ENCODE data around the gene ELMO1.

The ELMO1 gene

DNA sequence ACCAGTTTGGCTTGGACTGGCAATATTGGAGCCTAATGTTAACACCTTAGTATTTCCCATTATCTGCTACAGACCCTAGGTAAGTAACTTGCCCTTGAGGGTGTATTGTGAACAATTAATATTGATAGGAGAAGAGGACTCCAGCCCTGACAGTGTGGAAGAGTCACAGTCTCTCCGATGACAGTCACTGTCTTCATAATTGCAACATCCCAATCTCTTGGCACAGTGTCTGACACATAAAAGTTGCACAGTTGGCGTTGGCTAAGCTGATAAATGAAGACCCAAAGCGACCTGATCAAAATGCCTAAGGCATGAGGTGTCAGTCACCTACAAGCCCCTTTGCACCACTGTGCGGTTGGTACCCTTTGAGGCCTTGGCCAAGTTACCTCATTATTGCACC is 569.6 kb downstream of the ELMO1 start:
- H3K27ac ChIP-seq (ENCODE audit: low read depth, low read length): no peak overlapping the region
- H3K4me3 ChIP-seq (ENCODE audit: low read depth in 1 of 2, low read length in 2 of 2): no peak overlapping the region
- H3K9ac ChIP-seq (ENCODE audit: low read length): no peak overlapping the region
- no peaks in the 10 kb centered on the region for H3K4me1 ChIP-seq (ENCODE audit: insufficient read depth, low read length)
- no peaks in the 10 kb centered on the region for H3K27me3 ChIP-seq (ENCODE audit: control insufficient read depth in 1 of 2, insufficient read depth in 2 of 2, low read length in 2 of 2)
- H3K36me3 ChIP-seq (ENCODE audit: insufficient read depth, low read length): no peaks in the 10 kb centered on the region
- H3K9me3 ChIP-seq (ENCODE audit: low read length): no peaks in the 10 kb centered on the region

DNA sequence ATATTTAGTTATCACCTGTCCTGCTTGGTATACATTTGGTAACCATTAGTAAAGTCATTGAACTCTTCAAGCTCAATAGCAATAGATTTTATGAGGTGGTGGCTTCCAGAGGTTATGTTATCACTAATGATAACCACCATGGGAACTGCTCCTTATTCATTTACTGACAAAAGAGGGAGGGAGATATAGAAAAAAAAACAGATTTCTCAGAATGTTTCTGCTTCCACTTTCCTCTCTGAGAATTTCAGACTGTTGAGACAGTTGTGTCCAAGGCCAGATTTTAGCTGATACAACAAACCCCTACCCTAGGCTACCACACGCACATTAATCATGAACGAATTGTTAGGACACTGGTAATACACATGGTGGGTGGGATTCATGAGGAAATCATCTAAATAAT is 570.4 kb downstream of the ELMO1 start:
- no peak overlapping the region for H3K9ac ChIP-seq (ENCODE audit: low read length)
- H3K36me3 ChIP-seq (ENCODE audit: insufficient read depth, low read length): no peaks in the 10 kb centered on the region
- H3K9me3 ChIP-seq (ENCODE audit: low read length): no peaks in the 10 kb centered on the region
- no peaks in the 10 kb centered on the region for H3K27me3 ChIP-seq (ENCODE audit: control insufficient read depth in 1 of 2, insufficient read depth in 2 of 2, low read length in 2 of 2)
- H3K4me1 ChIP-seq (ENCODE audit: insufficient read depth, low read length): no peaks in the 10 kb centered on the region
- H3K4me3 ChIP-seq (ENCODE audit: low read depth in 1 of 2, low read length in 2 of 2): no peak overlapping the region
- H3K27ac ChIP-seq (ENCODE audit: low read depth, low read length): no peak overlapping the region

DNA sequence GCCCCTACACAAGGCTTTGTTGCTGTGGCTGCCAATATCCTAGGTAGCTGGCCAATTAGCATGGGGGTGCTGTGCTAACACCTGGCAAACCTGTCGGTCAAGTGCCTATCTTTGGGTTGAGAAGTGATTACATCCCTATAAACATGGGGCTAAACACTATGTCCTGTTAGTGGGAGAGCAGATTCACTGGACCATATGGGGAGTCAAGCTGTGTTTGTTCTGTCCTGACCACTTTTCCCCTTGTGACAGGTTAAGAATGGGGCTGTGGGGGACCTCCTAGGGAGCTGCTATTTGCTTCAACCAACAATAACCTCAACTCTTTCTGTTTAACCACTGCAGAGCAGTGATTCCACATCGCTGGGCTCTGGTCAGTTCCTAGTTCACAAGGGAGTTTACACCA is 572.9 kb downstream of the ELMO1 start:
- H3K9ac ChIP-seq (ENCODE audit: low read length): no peak overlapping the region
- H3K4me3 ChIP-seq (ENCODE audit: low read depth in 1 of 2, low read length in 2 of 2): no peak overlapping the region
- H3K9me3 ChIP-seq (ENCODE audit: low read length): no peaks in the 10 kb centered on the region
- H3K36me3 ChIP-seq (ENCODE audit: insufficient read depth, low read length): peaks cover 4% of the 10 kb centered on the region
- H3K4me1 ChIP-seq (ENCODE audit: insufficient read depth, low read length): no peaks in the 10 kb centered on the region
- H3K27me3 ChIP-seq (ENCODE audit: control insufficient read depth in 1 of 2, insufficient read depth in 2 of 2, low read length in 2 of 2): no peaks in the 10 kb centered on the region
- H3K27ac ChIP-seq (ENCODE audit: low read depth, low read length): no peak overlapping the region

DNA sequence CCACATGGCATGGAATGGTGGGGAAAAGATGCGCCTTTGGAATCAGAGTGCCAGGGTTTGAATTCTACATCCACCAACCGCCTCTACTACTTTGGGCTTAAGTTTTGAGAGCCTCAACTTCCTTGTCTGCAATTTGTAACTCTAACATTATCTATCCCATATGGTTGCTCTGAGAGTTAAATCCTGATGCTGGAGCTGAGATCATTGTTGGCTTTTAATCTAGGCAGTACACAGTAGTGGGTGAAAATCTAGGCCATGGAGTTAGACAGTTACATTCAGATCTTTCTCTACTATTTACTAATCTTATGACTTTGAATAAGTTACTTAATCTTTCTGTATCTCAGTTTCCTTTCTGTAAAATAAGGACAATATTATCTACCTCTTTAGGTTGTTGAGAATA is 574.6 kb downstream of the ELMO1 start:
- Histone ChIP-seq H3K27ac (ENCODE audit: low read depth, low read length) (no peak overlapping the region), H3K27me3 (ENCODE audit: control insufficient read depth in 1 of 2, insufficient read depth in 2 of 2, low read length in 2 of 2) (no peaks in the 10 kb centered on the region), H3K9me3 (ENCODE audit: low read length) (no peaks in the 10 kb centered on the region), H3K4me3 (ENCODE audit: low read depth in 1 of 2, low read length in 2 of 2) (no peak overlapping the region), H3K4me1 (ENCODE audit: insufficient read depth, low read length) (no peaks in the 10 kb centered on the region), H3K9ac (ENCODE audit: low read length) (no peak overlapping the region), H3K36me3 (ENCODE audit: insufficient read depth, low read length) (peaks cover 4% of the 10 kb centered on the region)

DNA sequence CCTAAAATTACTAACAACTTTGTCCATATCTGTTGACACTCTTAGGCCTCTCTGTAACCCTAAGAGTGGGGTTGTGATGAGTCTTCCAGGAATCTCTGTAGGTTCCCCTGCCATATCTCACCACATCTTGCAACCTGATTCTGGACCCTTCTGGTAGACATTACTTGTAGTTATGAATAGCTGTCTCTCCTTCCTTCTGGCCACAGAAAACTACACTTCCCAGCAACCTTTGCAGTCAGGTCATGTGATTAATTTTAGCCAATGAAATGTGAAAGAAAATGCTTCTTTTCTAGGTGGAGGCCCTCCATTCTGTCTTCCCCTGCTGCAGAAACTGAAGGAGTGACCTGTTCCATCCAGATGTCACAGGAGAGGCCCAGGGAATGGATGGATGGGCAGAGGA is 576.8 kb downstream of the ELMO1 start:
- no peak overlapping the region for H3K27ac ChIP-seq (ENCODE audit: low read depth, low read length)
- peaks cover 4% of the 10 kb centered on the region for H3K36me3 ChIP-seq (ENCODE audit: insufficient read depth, low read length)
- H3K27me3 ChIP-seq (ENCODE audit: control insufficient read depth in 1 of 2, insufficient read depth in 2 of 2, low read length in 2 of 2): no peaks in the 10 kb centered on the region
- H3K9ac ChIP-seq (ENCODE audit: low read length): no peak overlapping the region
- no peaks in the 10 kb centered on the region for H3K9me3 ChIP-seq (ENCODE audit: low read length)
- H3K4me3 ChIP-seq (ENCODE audit: low read depth in 1 of 2, low read length in 2 of 2): no peak overlapping the region
- no peaks in the 10 kb centered on the region for H3K4me1 ChIP-seq (ENCODE audit: insufficient read depth, low read length)

DNA sequence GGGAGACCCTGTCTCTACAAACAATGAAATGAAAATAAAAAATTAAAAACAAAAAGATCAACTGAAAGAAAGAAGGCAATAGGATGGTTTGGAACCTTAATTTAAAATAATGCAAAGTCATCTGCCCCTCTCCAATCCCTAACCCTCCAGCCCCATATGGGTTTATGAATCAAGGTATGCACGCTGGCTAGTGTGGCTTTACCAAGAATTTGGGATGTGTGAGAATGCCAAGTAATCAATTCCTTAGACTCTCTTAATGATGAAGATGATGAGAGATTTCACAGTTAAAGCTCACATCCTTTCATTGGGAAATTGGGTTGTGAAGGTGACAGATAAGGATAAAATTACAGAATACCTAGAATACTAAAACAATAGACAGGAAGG is 577.3 kb downstream of the ELMO1 start:
- H3K27me3 ChIP-seq (ENCODE audit: control insufficient read depth in 1 of 2, insufficient read depth in 2 of 2, low read length in 2 of 2): no peaks in the 10 kb centered on the region
- H3K9ac ChIP-seq (ENCODE audit: low read length): no peak overlapping the region
- no peaks in the 10 kb centered on the region for H3K4me1 ChIP-seq (ENCODE audit: insufficient read depth, low read length)
- H3K4me3 ChIP-seq (ENCODE audit: low read depth in 1 of 2, low read length in 2 of 2): no peak overlapping the region
- H3K36me3 ChIP-seq (ENCODE audit: insufficient read depth, low read length): peaks cover 4% of the 10 kb centered on the region
- no peaks in the 10 kb centered on the region for H3K9me3 ChIP-seq (ENCODE audit: low read length)
- no peak overlapping the region for H3K27ac ChIP-seq (ENCODE audit: low read depth, low read length)

DNA sequence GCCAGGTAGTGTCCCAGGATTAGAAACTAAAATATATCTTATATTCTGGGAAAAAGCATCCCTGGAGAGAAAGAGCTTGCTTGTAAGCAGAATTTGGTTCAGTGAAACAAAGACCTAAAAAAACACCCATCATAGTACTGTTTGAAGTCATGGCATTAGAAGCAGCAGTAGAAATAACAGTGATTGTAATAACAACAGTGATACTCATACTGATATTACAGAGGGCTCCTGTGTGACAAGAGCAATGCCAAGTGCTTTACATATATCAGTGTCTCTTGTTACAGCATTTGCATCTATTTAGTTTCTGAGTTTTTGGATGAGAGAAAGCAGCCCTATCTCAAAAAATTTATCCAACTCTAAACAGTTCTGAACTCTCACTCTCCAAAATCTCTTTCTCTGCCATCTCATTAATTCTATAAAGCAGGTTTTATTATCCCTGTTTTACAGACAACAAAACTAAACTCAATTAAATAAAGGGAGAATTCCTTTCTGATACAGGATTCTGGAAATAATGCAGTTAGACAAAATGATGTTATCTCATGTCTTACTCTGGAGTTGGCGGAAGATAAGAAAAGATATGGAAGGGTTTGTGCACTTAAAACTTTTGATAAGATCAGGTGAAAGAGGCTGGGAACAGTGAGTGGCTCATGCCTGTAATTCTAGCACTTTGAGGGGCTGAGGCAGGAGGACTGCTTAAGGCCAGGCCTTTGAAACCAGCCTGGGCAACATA is 577.9 kb downstream of the ELMO1 start:
- no peak overlapping the region for H3K27ac ChIP-seq (ENCODE audit: low read depth, low read length)
- H3K9me3 ChIP-seq (ENCODE audit: low read length): no peaks in the 10 kb centered on the region
- no peak overlapping the region for H3K4me3 ChIP-seq (ENCODE audit: low read depth in 1 of 2, low read length in 2 of 2)
- no peak overlapping the region for H3K9ac ChIP-seq (ENCODE audit: low read length)
- H3K36me3 ChIP-seq (ENCODE audit: insufficient read depth, low read length): peaks cover 4% of the 10 kb centered on the region
- no peaks in the 10 kb centered on the region for H3K27me3 ChIP-seq (ENCODE audit: control insufficient read depth in 1 of 2, insufficient read depth in 2 of 2, low read length in 2 of 2)
- no peaks in the 10 kb centered on the region for H3K4me1 ChIP-seq (ENCODE audit: insufficient read depth, low read length)

DNA sequence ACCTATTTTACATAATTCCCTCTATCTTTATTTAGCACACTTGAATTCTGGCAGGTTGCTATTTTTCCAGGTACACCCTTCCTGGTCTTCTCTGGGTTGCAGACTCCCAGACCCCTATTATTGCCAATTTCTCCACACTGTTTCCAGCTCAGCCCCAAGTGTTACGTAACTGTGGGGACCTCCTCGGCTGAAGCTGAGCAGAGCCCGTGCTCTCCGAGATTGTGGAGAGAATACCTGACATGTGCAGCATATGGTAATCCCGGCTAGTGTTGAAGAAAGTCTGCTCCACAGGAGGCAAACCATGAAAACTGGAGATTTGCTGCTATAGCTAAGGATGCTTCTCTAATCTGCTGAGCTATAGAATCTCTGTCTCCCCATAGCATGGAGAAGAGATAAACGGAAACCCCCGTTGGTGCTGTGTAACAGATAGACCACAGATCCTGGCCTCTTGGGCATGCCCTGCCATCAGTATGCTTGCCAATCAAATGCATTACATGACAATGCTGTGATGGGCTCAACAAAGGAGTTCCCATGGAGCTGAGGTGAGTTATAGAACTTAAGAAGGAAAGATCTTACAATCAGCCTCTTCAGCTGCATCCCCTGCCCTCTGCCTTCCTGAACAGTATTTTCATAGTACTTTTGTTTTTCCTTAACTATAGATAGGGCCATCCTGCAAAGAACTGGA is 579.8 kb downstream of the ELMO1 start:
- H3K9ac ChIP-seq (ENCODE audit: low read length): no peak overlapping the region
- no peak overlapping the region for H3K4me3 ChIP-seq (ENCODE audit: low read depth in 1 of 2, low read length in 2 of 2)
- H3K36me3 ChIP-seq (ENCODE audit: insufficient read depth, low read length): peaks cover 4% of the 10 kb centered on the region
- no peak overlapping the region for H3K27ac ChIP-seq (ENCODE audit: low read depth, low read length)
- no peaks in the 10 kb centered on the region for H3K9me3 ChIP-seq (ENCODE audit: low read length)
- H3K4me1 ChIP-seq (ENCODE audit: insufficient read depth, low read length): no peaks in the 10 kb centered on the region
- no peaks in the 10 kb centered on the region for H3K27me3 ChIP-seq (ENCODE audit: control insufficient read depth in 1 of 2, insufficient read depth in 2 of 2, low read length in 2 of 2)

DNA sequence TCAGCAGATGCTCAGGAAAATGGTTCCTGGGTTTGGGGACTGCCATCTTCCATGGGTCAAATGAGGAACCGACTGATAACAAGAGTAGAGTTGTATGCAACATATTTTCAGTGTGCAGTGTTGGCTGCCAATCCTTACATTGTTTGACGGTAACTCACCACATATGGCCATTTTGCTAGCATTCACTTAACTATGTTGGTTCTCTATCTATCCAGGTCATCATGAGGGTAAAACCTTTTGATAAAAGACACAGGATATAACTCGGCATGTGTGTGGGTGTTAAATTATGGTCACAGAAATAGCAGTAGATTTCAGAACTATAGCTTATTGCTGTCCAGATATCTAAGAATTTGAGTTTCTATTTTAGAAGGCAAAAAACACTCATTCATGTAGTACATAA is 583.6 kb downstream of the ELMO1 start:
- Histone ChIP-seq H3K9me3 (ENCODE audit: low read length) (no peaks in the 10 kb centered on the region), H3K36me3 (ENCODE audit: insufficient read depth, low read length) (no peaks in the 10 kb centered on the region), H3K27ac (ENCODE audit: low read depth, low read length) (no peak overlapping the region), H3K27me3 (ENCODE audit: control insufficient read depth in 1 of 2, insufficient read depth in 2 of 2, low read length in 2 of 2) (no peaks in the 10 kb centered on the region), H3K4me1 (ENCODE audit: insufficient read depth, low read length) (no peaks in the 10 kb centered on the region), H3K4me3 (ENCODE audit: low read depth in 1 of 2, low read length in 2 of 2) (no peak overlapping the region), H3K9ac (ENCODE audit: low read length) (no peak overlapping the region)

DNA sequence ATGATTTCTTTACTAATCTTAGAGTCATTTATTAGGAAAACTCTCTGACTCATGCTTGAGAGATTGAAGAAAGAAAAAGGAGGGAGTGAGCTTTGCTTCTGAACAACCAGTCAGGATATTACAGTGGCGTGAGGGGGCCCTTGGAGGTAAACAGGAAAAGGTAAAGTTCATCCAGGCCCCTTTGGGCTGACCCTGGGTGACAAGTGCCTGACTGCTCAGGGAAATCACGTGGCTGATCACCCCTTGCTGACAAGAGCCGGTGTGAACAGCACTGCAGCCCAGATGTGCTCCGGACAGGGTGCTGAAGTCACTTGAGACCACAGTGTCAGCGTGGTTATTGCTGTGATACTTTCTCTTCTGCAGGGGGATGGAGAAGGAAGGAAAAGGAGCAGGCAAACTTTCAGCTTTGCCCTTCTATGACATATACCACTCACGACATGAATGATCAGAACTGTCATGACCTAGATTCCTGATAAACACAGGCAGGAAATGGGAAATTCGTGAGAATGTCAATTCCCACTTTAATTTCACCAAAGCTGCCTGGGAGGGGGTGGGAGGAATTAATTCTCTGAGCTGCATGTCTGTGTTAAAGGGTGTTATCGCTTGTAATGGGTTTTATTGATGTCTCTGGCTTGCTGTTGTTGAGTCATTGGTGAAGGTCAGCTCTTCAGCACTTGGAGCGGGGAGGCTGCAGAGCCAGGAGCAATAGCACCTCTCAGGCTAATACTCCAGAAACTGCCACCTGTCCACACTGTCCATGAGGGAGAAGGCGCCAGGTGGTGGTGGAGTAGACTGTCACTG is 584.6 kb downstream of the ELMO1 start:
- Histone ChIP-seq H3K9ac (ENCODE audit: low read length) (no peak overlapping the region), H3K4me3 (ENCODE audit: low read depth in 1 of 2, low read length in 2 of 2) (no peak overlapping the region), H3K4me1 (ENCODE audit: insufficient read depth, low read length) (no peaks in the 10 kb centered on the region), H3K36me3 (ENCODE audit: insufficient read depth, low read length) (no peaks in the 10 kb centered on the region), H3K9me3 (ENCODE audit: low read length) (no peaks in the 10 kb centered on the region), H3K27ac (ENCODE audit: low read depth, low read length) (no peak overlapping the region), H3K27me3 (ENCODE audit: control insufficient read depth in 1 of 2, insufficient read depth in 2 of 2, low read length in 2 of 2) (no peaks in the 10 kb centered on the region)

DNA sequence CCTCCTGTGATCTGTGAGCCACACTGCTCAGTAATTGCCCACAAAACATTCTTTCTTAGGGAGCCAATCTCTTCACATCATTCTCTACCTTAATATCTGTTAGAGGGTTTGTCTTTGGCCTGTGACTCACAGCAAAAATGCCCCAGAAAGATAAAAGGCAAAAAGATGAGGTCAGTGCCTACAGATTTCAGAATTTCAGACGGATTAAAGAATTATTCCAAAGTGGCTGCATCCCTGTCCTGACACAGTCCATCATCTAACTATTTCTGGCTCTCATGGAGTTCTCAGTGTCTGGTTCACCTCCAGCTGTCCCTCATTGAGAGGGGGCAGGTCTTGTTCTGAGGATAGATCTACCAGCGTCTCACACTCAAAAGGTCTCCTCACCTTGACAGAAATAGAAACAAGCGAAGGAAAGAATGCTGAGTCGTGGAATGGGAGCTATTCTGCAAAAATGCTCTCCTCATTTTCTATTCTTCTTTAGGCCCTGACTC is 585.8 kb downstream of the ELMO1 start:
- Histone ChIP-seq H3K36me3 (ENCODE audit: insufficient read depth, low read length) (no peaks in the 10 kb centered on the region), H3K4me3 (ENCODE audit: low read depth in 1 of 2, low read length in 2 of 2) (no peak overlapping the region)

More for the DNA sequence above, 585.8 kb downstream of the ELMO1 start:
- Histone ChIP-seq H3K9ac (ENCODE audit: low read length) (no peak overlapping the region), H3K9me3 (ENCODE audit: low read length) (no peaks in the 10 kb centered on the region), H3K27me3 (ENCODE audit: control insufficient read depth in 1 of 2, insufficient read depth in 2 of 2, low read length in 2 of 2) (no peaks in the 10 kb centered on the region), H3K27ac (ENCODE audit: low read depth, low read length) (no peak overlapping the region), H3K4me1 (ENCODE audit: insufficient read depth, low read length) (no peaks in the 10 kb centered on the region)

All from muscle layer of colon (tissue), 2 donors.